Measurements from ENCODE around the gene ATG16L2. TPM values are rescaled to one million over a fixed set of nuclear protein-coding genes. Genes with fewer than 3 reads are reported as not detected.

Gene ATG16L2
- total and polyA plus RNA-seq, 9 of the 15 experiments (the other 6 are each of a cell fraction or from before 2014, with no cell fraction given): 0.18 to 11.2 (median 6.2) TPM

GRCh38 chr11:72831521-72832300, 17.5 kb downstream of the ATG16L2 start:
- Histone ChIP-seq H3K4me1 (replicated peaks in 1 of 2; ENCODE audit: control insufficient read depth in 2 of 2, insufficient read depth in 2 of 2, low read length in 2 of 2) (peaks cover 0 to 12% of the 10 kb centered on the region in 2 experiments; a peak in 4 of 5 replicates), H3K27ac (ENCODE audit: extremely low read depth, low read depth, low read length) (no peak overlapping the region), H3K4me3 (no peak overlapping the region), H2AFZ (ENCODE audit: low read depth, low read length) (peak overlapping the region; percentile 74), H3K9me3 (replicated peaks; ENCODE audit: control insufficient read depth, insufficient read depth, low read depth, low read length) (no peaks in the 10 kb centered on the region), H3K4me2 (ENCODE audit: insufficient read depth, low read length) (peak overlapping the region; percentile 36; the same call in 1 of the 2 replicates), H3K27me3 (ENCODE audit: control insufficient read depth in 2 of 2, insufficient read depth in 2 of 2, low read length in 2 of 2) (no peaks in the 10 kb centered on the region), H3K9me1 (ENCODE audit: control insufficient read depth, insufficient read depth, low read length) (no peaks in the 10 kb centered on the region), H3K9ac (ENCODE audit: insufficient read depth in 1 of 2, low read depth in 2 of 2, low read length in 2 of 2) (peak overlapping the region in 1 of 2 experiments; percentile 76; a peak in 2 of 4 replicates), H4K20me1 (replicated peaks; ENCODE audit: control insufficient read depth, insufficient read depth, low read length) (0 out of 2 replicates have a peak, but pooled peaks cover 3% of the 10 kb centered on the region), H3K79me2 (ENCODE audit: control insufficient read depth, insufficient read depth, low read length) (no peaks in the 10 kb centered on the region), H3K36me3 (ENCODE audit: control insufficient read depth, insufficient read depth, low read length) (no peaks in the 10 kb centered on the region)
- 27% methylated on average over 13 of the region's 13 CpGs for WGBS (ENCODE audit: insufficient coverage, low coverage, missing lambda C conversion rate)
- ChIA-PET CTCF (ENCODE audit: low intra/inter-chr PET ratio) (interaction anchor here (1.4 to 3.5 kb wide), 4 partner anchors 346 to 458 kb away, joined by 8 to 47 read pairs (median 9); no protein-coding TSS in a partner anchor), POLR2A (interaction anchor here (0.6 to 1.6 kb wide), 4 partner anchors 9 to 405 kb away, joined by 3 to 4 read pairs (median 3); no protein-coding TSS in a partner anchor)
- intact Hi-C loops (cut with micrococcal nuclease) (loop anchor here (1.0 to 10.0 kb wide), 5 partner anchors 247 to 501 kb away; no protein-coding TSS in a partner anchor), in situ Hi-C loops (cut with MboI) (loop anchor here (5.0 kb wide), 1 partner anchor 346 kb away; no protein-coding TSS in a partner anchor)
- ATAC-seq: peak; percentile 97
- peak; percentile 97 for FAIRE-seq
- peak; percentile 77 to 85 (median 82) for DNase-seq (ENCODE audit: extremely low read depth in 1 of 4, low spot score in 3 of 4)
- no TSS peak for BruUV-seq (replicated peaks)
- TF ChIP-seq, protein P1, sequence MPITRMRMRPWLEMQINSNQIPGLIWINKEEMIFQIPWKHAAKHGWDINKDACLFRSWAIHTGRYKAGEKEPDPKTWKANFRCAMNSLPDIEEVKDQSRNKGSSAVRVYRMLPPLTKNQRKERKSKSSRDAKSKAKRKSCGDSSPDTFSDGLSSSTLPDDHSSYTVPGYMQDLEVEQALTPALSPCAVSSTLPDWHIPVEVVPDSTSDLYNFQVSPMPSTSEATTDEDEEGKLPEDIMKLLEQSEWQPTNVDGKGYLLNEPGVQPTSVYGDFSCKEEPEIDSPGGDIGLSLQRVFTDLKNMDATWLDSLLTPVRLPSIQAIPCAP (CRISPR knock-in tag; IDR thresholded peaks at IDR 0.05; ENCODE audit: borderline replicate concordance): no peak
- TF ChIP-seq L3MBTL2 (IDR thresholded peaks at IDR 0.05): peak; percentile 49
- peak; percentile 74; the same call in 1 of the 2 replicates for TF ChIP-seq OTX1 (CRISPR knock-in tag; IDR thresholded peaks at IDR 0.05)
- peak; percentile 56 for TF ChIP-seq SP1 (CRISPR knock-in tag; IDR thresholded peaks at IDR 0.05)
- TF ChIP-seq, protein P2, sequence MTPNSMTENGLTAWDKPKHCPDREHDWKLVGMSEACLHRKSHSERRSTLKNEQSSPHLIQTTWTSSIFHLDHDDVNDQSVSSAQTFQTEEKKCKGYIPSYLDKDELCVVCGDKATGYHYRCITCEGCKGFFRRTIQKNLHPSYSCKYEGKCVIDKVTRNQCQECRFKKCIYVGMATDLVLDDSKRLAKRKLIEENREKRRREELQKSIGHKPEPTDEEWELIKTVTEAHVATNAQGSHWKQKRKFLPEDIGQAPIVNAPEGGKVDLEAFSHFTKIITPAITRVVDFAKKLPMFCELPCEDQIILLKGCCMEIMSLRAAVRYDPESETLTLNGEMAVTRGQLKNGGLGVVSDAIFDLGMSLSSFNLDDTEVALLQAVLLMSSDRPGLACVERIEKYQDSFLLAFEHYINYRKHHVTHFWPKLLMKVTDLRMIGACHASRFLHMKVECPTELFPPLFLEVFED (CRISPR knock-in tag; conservative IDR thresholded peaks at IDR 0.05): 0 out of 2 replicates have a peak, but pooled peaks have one; percentile 49
- TF ChIP-seq ZNF217 (CRISPR knock-in tag; IDR thresholded peaks at IDR 0.05): no peak
- TF ChIP-seq STAG1 (CRISPR knock-in tag; IDR thresholded peaks at IDR 0.05; ENCODE audit: borderline replicate concordance): peak; percentile 97
- no peak for TF ChIP-seq CBFB (CRISPR knock-in tag; IDR thresholded peaks at IDR 0.05)
- peak; percentile 99 for TF ChIP-seq SMC3 (conservative IDR thresholded peaks at IDR 0.05; ENCODE audit: insufficient read depth, low read depth, low read length)
- TF ChIP-seq ZFP1 (CRISPR knock-in tag; IDR thresholded peaks at IDR 0.05): 0 out of 2 replicates have a peak, but pooled peaks have one; percentile 31
- 0 out of 2 replicates have a peak, but pooled peaks have one; percentile 33 for TF ChIP-seq ZNF609 (CRISPR knock-in tag; IDR thresholded peaks at IDR 0.05; ENCODE audit: borderline replicate concordance)
- TF ChIP-seq MAZ (CRISPR knock-in tag; conservative IDR thresholded peaks at IDR 0.05 in 1 of 2, IDR thresholded peaks at IDR 0.05 in 1 of 2): peak in 1 of 2 experiments; percentile 56; a peak in 1 of 4 replicates
- no peak for TF ChIP-seq HNRNPL (IDR thresholded peaks at IDR 0.05; ENCODE audit: low read depth, low read length)

All from K562 (cell line).